Measurements from ENCODE around the gene ATP2C2.

GRCh38 chr16:84323606-84324005 is 44.7 kb upstream of the ATP2C2 start:
- TF ChIP-seq CTCF (IDR thresholded peaks at IDR 0.05) (no peak), POLR2AphosphoS5 (IDR thresholded peaks at IDR 0.05; ENCODE audit: low read depth, low read length) (no peak), REST (IDR thresholded peaks at IDR 0.05; ENCODE audit: insufficient read depth in 1 of 2, low read depth in 2 of 2, low read length in 1 of 2) (no peak), TCF7L2 (IDR thresholded peaks at IDR 0.05; ENCODE audit: low read depth, low read length) (no peak)

All from Panc1 (cell line).